Measurements from ENCODE around the gene RB1.
"Not testable (repeated sequence)": the region's sequence is repeated elsewhere in the genome, so short reads cannot be mapped to it uniquely, and the experiment has no call there.

Gene RB1

GRCh38 chr13:48449656-48450055 is 146.1 kb downstream of the RB1 start:
- DNase-seq (ENCODE audit: low spot score), result no peak

- DNase-seq (ENCODE audit: low spot score), result not testable (repeated sequence)
Measured at GRCh38 chr13:48451196-48451595, 147.6 kb downstream of the RB1 start.

DNA sequence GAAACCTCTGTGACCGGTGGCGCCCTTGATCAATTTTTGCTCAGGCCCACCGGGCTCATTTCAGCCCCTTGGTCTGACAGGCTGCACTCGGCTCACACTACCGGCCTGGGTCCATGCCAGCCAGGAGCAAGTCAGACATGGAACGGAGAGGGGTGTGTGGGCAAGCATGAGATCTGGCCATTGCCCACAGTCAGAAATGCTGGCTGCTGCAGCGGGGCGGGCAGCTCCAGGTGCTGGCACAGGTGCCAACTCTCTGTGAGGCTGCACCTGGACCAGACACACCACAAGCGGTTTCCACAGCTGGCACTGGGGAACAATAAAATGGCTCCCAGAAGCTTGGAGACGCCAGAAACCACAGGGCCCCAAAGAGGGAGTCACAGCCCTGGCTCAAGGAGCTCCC is 153.0 kb downstream of the RB1 start:
- DNase-seq (ENCODE audit: low spot score), result no peak

- DNase-seq (ENCODE audit: low spot score), result no peak
Measured at GRCh38 chr13:48457578-48458242, 154.2 kb downstream of the RB1 start.

- DNase-seq (ENCODE audit: low spot score), result no peak
Measured at GRCh38 chr13:48475230-48475629, 171.7 kb downstream of the RB1 start.

GRCh38 chr13:48476215-48476614 is 172.7 kb downstream of the RB1 start:
- DNase-seq (ENCODE audit: low spot score), result no peak

DNA sequence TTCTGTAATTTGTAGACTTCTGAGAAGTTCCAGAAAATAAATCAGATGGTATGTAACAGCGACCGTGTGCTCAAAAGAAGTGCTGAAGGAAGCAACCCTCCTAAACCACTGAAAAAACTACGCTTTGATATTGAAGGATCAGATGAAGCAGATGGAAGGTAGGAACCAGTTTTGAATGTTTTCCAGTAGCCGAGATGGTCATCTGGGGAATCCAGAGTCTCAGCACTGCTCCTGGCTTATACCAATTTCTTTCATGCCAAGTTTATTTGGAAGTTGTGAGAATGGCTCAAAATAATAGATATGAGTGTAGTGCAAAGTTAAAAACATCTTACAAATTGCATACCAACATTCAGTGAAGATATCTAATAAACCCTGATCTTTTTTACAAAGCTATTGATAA is 173.1 kb downstream of the RB1 start:
- no peak for DNase-seq (ENCODE audit: low spot score)

GRCh38 chr13:48477191-48477855 is 173.8 kb downstream of the RB1 start:
- no peak for DNase-seq (ENCODE audit: low spot score)

GRCh38 chr13:48478391-48478790 is 174.8 kb downstream of the RB1 start:
- DNase-seq (ENCODE audit: low spot score), result no peak

- no peak for DNase-seq (ENCODE audit: low spot score)
Measured at GRCh38 chr13:48483575-48483974, 180.0 kb downstream of the RB1 start.

DNA sequence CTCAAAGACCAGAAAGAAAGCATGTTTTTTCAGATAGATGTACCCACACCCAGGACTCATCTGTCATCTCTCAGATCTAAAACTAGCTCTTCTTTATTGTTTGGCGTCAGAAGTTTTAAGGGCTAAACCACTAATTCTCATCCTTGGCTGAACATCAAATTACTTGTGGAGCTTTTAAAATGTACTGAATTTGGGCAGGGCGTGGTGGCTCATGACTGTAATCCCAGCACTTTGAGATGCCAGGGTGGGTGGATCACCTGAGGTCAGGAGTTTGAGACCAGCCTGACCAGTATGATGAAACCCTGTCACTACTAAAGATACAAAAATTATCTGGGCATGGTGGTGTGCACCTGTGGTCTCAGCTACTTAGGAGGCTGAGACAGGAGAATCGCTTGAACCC is 181.9 kb downstream of the RB1 start:
- DNase-seq (ENCODE audit: low spot score), result no peak

DNA sequence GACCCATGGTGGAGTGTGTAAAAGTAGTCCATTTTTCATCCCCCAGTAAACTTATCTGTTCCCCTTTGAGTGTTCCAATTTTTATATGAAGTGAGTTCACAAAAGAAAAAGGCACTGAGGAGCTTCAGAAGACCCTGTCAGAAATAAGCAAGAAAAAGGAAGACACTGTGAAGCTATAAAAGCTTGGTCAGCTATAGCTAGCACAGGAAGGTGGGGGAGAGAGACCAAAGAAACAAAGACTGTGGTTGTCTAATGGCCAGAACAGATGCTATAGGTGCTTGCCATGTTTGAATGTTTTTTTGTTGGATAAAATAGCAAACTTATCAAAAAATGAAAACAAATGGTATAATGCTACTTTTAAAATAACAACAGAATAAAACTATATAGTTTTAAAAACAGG is 182.8 kb downstream of the RB1 start:
- DNase-seq (ENCODE audit: low spot score), result no peak

GRCh38 chr13:48486836-48487235 is 183.3 kb downstream of the RB1 start:
- no peak for DNase-seq (ENCODE audit: low spot score)

- DNase-seq (ENCODE audit: low spot score), result no peak
Measured at GRCh38 chr13:48487968-48488367, 184.4 kb downstream of the RB1 start.

DNA sequence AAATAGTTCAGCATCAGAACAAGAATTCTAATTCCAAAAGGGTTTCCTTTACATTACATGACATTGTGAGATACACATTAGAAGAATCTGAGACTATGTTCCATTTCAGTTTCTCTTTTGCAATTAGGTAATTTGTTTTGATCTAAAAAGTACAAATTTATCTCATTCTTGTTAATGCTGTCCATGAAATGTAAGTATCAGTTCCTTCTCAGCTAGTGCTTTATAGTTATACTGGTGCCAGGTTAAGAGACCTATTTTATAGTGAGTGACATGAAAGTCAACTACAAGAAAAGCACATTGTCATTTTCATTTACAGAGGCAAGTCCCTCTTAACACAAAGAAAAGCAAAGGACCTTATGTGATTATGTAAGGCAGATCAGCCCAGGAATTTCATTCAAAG is 185.4 kb downstream of the RB1 start:
- no peak for DNase-seq (ENCODE audit: low spot score)

DNA sequence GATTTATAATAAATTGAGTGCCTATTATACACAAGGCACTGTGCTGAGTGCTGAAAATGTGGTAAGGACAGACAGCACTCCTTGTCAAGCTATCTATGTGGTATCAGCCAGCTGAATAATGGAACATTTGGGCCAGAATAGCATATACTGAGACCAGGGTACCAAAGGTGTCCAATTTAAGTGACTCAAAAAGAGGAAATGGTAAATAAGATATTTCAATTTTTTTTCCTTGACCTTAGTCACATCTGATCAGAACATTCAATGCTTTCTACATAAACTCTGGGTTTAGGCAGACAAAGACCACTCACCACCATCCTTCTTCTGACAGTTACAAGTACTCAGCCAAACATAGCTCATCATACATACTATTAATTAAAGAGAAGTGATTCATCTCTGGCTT is 186.1 kb downstream of the RB1 start:
- no peak for DNase-seq (ENCODE audit: low spot score)

DNA sequence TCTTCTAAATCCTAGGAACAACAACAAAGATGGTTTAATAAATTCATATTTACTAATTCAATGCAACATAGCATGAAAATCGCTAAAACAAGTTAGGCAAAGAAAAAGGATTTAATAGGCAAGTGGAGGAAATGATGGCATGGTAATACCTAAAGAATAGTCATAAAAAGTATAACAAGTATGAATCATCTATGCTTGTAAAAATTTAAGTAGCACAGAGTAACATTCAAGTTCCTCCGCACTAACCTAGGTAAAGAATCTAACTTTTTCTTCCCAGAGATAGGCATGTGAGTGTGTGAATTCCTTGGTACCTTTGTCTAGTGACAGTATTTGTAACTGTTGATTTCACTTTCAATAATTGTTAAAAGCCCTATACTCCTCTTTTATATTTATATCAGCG is 186.7 kb downstream of the RB1 start:
- DNase-seq (ENCODE audit: low spot score), result no peak

GRCh38 chr13:48491423-48492095 is 188.0 kb downstream of the RB1 start:
- DNase-seq (ENCODE audit: low spot score), result no peak

GRCh38 chr13:48492096-48492440 is 188.5 kb downstream of the RB1 start:
- no peak for DNase-seq (ENCODE audit: low spot score)

GRCh38 chr13:48492470-48493065 is 189.0 kb downstream of the RB1 start:
- DNase-seq (ENCODE audit: low spot score), result no peak

- no peak for DNase-seq (ENCODE audit: low spot score)
Measured at GRCh38 chr13:48493066-48493765, 189.7 kb downstream of the RB1 start.

DNA sequence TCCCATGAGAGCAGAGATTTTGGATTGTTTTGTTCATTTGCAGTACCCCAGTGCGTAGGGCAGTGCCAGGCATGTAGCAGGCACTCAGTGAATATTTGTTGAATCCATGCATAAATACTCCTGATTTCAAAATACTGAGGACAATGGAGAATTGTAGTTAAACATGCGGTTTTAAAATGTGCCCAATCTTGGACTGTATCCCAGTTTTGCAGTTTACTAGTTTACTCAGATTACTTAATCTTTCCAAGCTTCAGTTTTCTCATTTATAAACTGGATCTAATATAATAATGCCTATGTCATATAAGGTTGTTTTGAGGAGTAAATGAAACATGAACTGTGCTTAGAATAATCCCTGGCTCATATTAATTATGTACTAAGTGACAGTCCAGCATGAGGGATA is 190.3 kb downstream of the RB1 start:
- DNase-seq (ENCODE audit: low spot score), result no peak

DNA sequence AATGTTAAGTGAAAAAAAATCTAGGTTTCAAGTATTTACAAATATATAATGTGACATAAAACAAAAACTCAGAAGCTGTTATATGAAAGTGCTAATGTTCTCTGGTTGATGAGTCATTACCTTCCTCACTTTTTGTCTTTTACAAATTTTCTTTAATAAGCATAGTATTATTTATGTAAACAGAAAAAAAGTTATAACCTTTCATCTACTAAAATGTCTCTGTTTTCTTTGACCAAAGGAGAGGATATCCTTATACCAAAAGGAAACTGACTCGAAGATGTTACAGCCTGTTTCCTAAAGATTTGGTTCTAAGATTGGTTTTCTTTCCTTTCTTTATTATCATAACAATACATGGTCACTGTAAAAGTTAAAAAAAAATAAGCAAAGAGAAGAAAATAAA is 191.3 kb downstream of the RB1 start:
- no peak for DNase-seq (ENCODE audit: low spot score)

All from RKO (cell line).